HT1080 (cell line): ENCODE data around the gene ERN1. TPM values are rescaled to one million over a fixed set of nuclear protein-coding genes. Genes with fewer than 3 reads are reported as not detected.

Source experiments
- DNase-seq: peaks from one replicate; pipeline ENCODE4 v3.0.0-alpha.2; 2015; ENCODE audit warnings: low read depth
- total RNA-seq: library from RNA; depleted of rRNA; stranded (reverse); fragments of >200 nt; shearing (Covaris generic); gene quantifications from 2 replicates; pipeline ENCODE4 v1.2.3, GENCODE V29; 2014

The ERN1 gene
- total RNA-seq, 1 experiment from 2014 or later: 2.5 TPM

GRCh38 chr17:64111831-64112230 lies 18.1 kb downstream of the ERN1 start:
- no peak for DNase-seq

DNA sequence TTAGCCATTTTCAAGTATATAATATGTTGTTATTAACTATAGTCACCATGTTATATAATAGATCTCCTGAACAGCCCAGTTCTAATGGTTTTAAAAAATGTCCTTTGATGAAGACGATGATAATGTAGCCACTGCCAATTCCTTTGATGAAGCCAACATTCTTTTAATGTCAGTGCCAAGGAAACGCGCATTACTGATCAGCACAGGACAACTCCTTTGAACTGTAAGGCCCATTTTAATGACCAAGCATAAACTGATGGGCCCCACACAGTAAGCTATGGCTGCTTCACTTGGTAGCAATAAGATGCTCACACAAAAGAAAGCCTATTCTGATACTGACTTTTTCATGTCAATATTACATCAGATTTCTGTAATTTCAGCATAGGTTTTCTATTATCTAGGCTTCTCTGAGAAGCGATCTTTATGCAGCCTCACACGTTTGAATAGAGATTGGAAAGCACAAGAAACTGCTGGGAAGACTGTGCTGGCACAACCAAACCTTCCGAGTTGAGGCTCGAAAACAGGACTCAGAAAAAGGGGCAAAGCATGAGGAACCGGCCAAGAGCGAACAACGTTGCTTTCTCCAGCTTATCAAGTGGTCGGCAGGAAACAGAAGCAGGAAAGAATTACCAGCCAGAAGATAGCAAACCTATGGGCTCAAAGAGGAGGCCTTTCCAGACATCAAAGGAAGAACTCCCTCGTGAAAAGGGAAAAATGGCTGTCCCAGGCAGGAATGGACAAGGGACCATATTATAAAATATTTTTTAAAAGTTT lies 19.4 kb downstream of the ERN1 start:
- no peak for DNase-seq

DNA sequence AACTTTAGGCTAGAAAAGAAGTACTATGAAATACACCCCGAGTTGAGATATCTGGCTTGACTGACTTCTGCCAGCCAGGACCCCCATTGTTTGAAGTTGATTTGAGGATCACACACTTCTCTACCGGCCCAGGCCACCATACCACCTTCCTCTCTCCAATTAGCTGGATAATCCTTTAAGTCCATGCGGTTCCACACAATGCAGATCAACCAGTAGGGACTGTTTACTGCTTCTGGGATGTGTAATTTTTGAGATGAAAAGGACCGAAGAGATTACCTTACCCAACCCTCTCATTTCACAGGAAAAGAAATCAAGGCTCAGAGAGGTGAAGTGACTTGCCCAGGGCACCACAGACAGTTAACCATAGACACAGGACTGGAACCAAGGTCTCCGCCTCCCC lies 20.5 kb downstream of the ERN1 start:
- DNase-seq: no peak

DNA sequence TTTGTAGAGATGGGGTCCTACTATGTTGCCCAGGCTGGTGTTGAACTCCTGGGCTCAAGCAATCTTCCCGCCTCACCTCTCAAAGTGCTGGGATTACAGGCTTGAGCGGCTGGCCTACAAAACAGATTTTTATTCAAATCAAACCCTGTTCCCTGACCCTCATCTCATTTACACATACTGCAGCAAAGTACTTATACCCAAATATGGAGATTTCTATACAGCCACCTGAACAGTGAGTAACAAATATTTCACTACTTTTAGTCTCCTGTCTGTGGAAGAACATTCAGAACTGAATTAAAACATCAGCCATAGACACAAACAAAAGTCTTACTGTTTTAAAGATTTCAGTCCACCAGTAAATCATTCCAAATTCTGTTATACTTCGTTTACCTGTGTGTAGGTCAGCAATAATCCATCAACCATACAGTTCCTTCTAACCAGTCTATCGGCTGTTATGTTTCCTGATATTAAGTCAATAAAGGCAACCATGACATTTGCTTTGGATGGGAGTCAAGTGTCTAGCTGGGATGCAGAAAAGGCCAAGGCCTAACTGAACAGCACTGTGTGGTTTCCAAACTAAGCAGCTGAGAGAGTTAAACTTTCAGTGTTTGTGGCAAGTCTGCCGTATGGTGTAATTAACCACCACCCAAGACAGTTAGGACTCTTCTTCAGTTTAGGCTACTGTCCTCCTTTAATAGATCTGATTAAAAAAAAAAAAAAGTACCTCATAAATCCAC lies 22.3 kb downstream of the ERN1 start:
- DNase-seq: no peak

GRCh38 chr17:64106918-64107317 lies 23.0 kb downstream of the ERN1 start:
- DNase-seq: no peak

DNA sequence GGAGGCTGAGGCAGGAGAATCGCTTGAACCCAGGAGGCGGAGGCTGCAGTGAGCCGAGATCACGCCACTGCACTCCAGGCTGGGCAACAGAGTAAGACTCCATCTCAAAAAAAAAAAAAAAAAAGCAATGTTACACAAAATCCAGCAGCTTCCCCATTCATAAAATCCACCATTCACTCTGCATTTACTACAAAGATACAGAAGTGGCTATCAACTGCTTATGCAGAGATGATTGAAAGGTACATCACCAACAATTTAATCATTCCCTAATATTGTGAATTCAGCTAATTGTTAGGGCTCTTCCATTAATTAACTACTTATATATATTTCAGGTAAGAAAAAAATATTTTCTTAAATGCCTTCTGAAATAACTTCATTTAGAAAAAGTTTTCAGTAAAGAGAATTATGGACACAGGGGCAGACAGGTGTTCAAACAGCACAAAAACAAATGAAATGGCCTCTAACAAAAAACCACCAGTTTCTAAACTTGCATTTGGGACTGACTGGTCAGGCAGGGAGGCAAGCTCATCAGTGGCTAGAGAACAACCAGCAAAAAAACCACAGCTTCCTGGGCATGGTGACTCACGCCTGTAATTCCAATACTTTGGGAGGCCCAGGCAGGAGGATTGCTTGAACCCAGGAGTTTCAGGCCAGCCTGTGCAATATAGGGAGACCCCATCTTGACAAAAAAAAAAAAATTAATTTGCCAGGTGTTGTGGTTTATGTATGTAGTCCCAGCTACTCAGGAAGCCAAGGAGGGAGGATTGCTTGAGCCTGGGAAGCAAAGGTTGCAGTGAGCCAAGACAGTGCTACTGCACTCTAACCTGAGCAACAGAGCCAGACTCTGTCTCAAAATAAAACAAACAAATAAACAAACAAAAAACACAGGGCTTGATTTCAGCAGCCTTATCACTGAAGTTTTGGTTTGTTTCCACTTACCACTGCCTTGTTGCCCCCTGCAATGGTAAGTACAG lies 26.3 kb downstream of the ERN1 start:
- peak; percentile 93 for DNase-seq

- peak; percentile 20 for DNase-seq
Observed at GRCh38 chr17:64102627-64103390, 27.1 kb downstream of the ERN1 start.

- no peak for DNase-seq
Observed at GRCh38 chr17:64099543-64099942, 30.4 kb downstream of the ERN1 start.

DNA sequence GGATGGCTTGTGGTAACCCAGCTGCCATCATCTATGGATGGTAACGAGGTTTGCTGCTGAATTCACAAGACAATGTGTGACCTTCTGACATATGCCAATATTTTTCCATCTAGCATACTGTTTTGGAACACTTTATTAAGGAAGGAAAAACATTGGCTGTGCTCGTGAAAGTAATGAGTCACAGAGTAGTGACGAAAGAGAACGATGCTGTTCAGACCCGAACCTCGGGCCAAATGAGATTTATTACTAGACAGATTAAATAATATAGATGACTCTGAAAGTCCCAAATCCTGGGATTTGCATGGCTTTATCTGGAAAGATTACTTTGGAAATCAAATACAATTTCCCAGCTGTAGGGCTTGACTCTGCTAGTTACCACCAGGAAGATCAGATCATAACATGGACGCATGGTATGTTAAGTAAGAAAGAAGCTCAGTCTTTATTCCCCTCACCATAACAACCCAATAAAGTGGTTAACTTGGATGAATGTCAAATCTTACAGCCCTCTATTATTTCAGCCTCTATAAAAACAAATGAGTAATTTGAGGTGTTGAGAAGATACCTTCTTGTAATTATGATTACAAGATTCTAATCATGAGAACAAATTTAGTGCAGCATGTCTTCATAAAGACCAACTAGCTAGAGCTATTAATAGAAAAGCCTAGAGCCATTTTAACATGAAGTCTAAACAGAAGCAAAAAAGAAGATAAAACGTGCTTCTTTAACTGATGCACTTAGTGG lies 32.6 kb downstream of the ERN1 start:
- no peak for DNase-seq

- DNase-seq: no peak
Observed at GRCh38 chr17:64096037-64096436, 33.9 kb downstream of the ERN1 start.

DNA sequence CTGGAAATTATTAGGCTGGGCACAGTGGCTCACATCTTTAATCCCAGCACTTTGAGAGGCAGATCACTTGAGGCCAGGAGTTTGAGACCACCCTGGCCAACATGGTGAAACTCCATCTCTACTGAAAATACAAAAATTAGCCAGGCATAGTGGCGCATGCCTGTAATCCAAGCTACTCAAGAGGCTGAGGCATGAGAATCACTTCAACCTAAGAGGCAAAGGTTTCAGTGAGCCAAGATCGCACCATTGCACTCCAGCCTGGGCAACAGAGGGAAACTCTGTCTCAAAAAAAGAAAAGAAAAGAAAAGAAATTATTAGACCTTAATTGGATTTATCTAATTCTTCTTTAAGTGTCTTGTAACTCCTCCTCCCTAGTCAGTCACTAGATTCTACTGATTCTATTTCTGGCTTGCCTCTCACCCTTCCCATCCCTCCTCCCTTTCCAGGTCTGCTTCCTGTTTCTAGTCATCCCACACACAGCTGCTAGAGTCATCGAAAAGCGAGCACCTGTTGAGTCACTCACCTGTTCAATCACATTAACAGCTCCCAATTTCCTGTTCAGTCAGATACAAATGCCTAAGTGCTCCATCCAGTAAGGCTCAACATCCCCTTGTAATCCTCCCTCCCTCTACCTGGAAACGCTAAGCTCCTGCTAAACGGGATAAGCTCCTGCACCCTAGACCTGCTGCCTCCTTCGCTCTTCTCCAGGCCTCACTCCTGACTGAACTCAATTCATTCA lies 34.6 kb downstream of the ERN1 start:
- DNase-seq: peak; percentile 15

GRCh38 chr17:64094412-64094811 lies 35.5 kb downstream of the ERN1 start:
- DNase-seq: no peak

DNA sequence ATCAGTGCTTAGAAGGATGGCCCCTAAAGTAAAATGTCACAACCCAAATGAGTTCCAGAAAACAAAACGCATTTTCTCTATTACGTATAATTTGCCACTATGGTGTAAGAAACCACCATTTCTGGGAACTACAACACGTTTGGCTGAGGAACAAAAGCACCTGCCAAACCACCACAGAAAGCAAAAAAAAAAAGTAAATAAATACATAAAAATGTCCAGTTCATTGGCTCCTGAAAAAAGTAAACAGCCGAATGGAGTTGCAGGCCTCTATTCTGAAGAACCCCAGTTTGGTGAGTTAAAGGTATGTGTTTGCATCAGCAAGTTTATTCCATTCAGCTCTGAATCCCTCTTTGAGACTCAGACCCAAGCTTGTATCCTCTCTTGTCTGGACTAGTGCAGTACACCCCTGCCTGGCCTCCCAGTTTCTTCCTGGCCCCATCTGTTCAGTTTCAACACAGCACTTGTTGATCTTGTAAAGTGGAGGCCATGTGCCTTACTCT lies 36.9 kb downstream of the ERN1 start:
- no peak for DNase-seq

- DNase-seq: no peak
Observed at GRCh38 chr17:64092113-64092512, 37.8 kb downstream of the ERN1 start.

DNA sequence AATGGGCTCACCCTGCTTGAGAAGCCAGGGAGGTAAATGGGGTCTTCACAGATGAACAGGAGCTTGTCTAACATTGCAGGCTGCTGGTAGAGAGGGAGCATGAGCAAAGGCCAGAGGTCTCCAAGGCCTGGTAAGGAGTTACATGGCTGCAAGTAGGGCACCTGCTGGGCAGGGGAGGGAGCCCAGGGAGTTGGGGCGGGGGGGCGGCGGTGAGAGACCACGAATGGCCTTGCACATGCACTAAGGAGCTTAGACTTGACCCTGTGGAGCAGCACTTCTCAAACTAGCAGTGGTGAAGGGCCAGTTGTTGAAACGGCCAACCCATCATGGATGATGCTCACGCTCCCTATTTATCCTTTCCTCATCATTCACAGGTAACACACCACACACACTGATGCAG lies 38.4 kb downstream of the ERN1 start:
- DNase-seq: no peak

DNA sequence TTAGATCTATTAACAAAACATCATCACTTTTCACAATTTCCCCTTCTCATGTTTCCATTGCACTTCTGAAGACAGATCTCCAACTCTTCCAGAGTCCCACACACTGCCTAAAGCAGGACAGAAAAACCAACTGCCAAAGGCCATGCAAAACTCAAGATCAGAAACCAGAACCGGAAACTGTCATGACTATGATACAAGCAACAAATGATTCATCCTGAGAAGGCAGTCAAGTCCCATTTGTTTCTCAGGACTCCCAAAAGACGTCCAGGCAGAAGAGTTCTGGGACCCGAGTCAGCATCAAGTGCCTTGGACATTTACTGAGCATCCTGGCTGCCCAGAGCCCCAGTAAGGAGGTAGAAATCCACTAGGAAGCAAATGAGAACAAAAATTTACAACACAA lies 38.8 kb downstream of the ERN1 start:
- DNase-seq: peak; percentile 78

DNA sequence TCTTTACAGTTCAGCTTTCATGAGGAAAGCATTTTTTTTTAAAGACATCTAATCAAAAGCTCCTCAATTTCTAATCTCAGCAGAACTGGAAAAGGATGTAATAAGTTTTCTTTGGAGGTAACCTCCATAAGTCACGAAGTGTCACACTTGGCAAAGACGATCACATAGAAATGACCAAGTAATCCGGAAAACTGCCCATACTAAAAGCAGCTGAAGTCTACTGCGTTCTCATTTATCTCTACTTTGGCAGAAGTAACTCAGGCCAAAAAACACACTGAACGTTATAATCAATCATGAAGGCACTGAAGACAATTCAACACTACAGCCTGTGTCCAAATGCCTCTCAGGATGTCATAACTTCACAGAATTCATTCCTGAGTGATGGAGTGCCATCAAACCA lies 39.8 kb downstream of the ERN1 start:
- DNase-seq: no peak

GRCh38 chr17:64087252-64088005 lies 42.5 kb downstream of the ERN1 start:
- DNase-seq: no peak

GRCh38 chr17:64085650-64086005 lies 44.3 kb downstream of the ERN1 start:
- DNase-seq: no peak
